ENCODE measurements around the gene OR4D5. TPM values are rescaled to one million over a fixed set of nuclear protein-coding genes. Genes with fewer than 3 reads are reported as not detected.

OR4D5 gene
- total RNA-seq, 1 experiment from 2014 or later: not detected

- no peaks in the 10 kb centered on the region for H3K9me2 ChIP-seq (replicated peaks; ENCODE audit: low read length)
- no peak overlapping the region for H3K4me2 ChIP-seq (ENCODE audit: low read length)
- H3K9ac ChIP-seq (ENCODE audit: low read length): no peak overlapping the region
- H3K4me3 ChIP-seq (ENCODE audit: low read length): no peak overlapping the region
- CTCF ChIA-PET: no interaction called here
- DNase-seq (no peak), ATAC-seq (no peak)
- TF ChIP-seq EZH2phosphoT487 (IDR thresholded peaks at IDR 0.05; ENCODE audit: borderline replicate concordance, low read length) (no peak), EZH2 (IDR thresholded peaks at IDR 0.05; ENCODE audit: low read length, unreplicated experiment) (no peak)
- TF ChIP-seq, protein P1, sequence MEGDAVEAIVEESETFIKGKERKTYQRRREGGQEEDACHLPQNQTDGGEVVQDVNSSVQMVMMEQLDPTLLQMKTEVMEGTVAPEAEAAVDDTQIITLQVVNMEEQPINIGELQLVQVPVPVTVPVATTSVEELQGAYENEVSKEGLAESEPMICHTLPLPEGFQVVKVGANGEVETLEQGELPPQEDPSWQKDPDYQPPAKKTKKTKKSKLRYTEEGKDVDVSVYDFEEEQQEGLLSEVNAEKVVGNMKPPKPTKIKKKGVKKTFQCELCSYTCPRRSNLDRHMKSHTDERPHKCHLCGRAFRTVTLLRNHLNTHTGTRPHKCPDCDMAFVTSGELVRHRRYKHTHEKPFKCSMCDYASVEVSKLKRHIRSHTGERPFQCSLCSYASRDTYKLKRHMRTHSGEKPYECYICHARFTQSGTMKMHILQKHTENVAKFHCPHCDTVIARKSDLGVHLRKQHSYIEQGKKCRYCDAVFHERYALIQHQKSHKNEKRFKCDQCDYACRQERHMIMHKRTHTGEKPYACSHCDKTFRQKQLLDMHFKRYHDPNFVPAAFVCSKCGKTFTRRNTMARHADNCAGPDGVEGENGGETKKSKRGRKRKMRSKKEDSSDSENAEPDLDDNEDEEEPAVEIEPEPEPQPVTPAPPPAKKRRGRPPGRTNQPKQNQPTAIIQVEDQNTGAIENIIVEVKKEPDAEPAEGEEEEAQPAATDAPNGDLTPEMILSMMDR (conservative IDR thresholded peaks at IDR 0.05; ENCODE audit: low read depth, low read length): no peak
- H3K4me1 ChIP-seq (ENCODE audit: insufficient read depth, low read length): no peaks in the 10 kb centered on the region
- no peaks in the 10 kb centered on the region for H3F3A ChIP-seq (ENCODE audit: low read length, unreplicated experiment)
- no peaks in the 10 kb centered on the region for H3K9me3 ChIP-seq (ENCODE audit: low read length)
- peaks cover 5% of the 10 kb centered on the region for H3K27me3 ChIP-seq (ENCODE audit: low read length)
- intact Hi-C loops (cut with micrococcal nuclease): no loop called here
- BruUV-seq (replicated peaks): no TSS peak
- H4K20me1 ChIP-seq (ENCODE audit: low read length): no peaks in the 10 kb centered on the region
- H3K27ac ChIP-seq (ENCODE audit: low read length): no peak overlapping the region
- H2AFZ ChIP-seq (ENCODE audit: low read length): no peak overlapping the region
- H3K79me2 ChIP-seq (ENCODE audit: low read length): no peaks in the 10 kb centered on the region
- POLR2A ChIA-PET (ENCODE audit: unreplicated experiment): no interaction called here
- H3K36me3 ChIP-seq (ENCODE audit: low read depth, low read length): no peaks in the 10 kb centered on the region
These were observed 17.3 kb downstream of the OR4D5 start for GRCh38 chr11:123956752-123957151.

GRCh38 chr11:123973816-123974215, 34.4 kb downstream of the OR4D5 start:
- BruUV-seq (replicated peaks): no TSS peak
- peaks cover 6% of the 10 kb centered on the region for H3F3A ChIP-seq (ENCODE audit: low read length, unreplicated experiment)
- no peak overlapping the region for H3K27ac ChIP-seq (ENCODE audit: low read length)
- ATAC-seq (peak; percentile 93), DNase-seq (peak; percentile 86)
- H3K27me3 ChIP-seq (ENCODE audit: low read length): 0 out of 2 replicates have a peak, but pooled peaks cover 3% of the 10 kb centered on the region
- no peaks in the 10 kb centered on the region for H4K20me1 ChIP-seq (ENCODE audit: low read length)
- ChIA-PET POLR2A (ENCODE audit: unreplicated experiment) (no interaction called here), CTCF (no interaction called here)
- H3K4me1 ChIP-seq (ENCODE audit: insufficient read depth, low read length): peaks cover 15% of the 10 kb centered on the region
- H3K36me3 ChIP-seq (ENCODE audit: low read depth, low read length): no peaks in the 10 kb centered on the region
- H3K4me3 ChIP-seq (ENCODE audit: low read length): no peak overlapping the region
- H2AFZ ChIP-seq (ENCODE audit: low read length): no peak overlapping the region
- H3K9me3 ChIP-seq (ENCODE audit: low read length): no peaks in the 10 kb centered on the region
- H3K4me2 ChIP-seq (ENCODE audit: low read length): no peak overlapping the region
- H3K9ac ChIP-seq (ENCODE audit: low read length): no peak overlapping the region
- no peaks in the 10 kb centered on the region for H3K9me2 ChIP-seq (replicated peaks; ENCODE audit: low read length)
- H3K79me2 ChIP-seq (ENCODE audit: low read length): no peaks in the 10 kb centered on the region
- TF ChIP-seq EZH2phosphoT487 (IDR thresholded peaks at IDR 0.05; ENCODE audit: borderline replicate concordance, low read length): no peak
- TF ChIP-seq, protein P1 (conservative IDR thresholded peaks at IDR 0.05; ENCODE audit: low read depth, low read length): no peak
- no peak for TF ChIP-seq EZH2 (IDR thresholded peaks at IDR 0.05; ENCODE audit: low read length, unreplicated experiment)
- intact Hi-C loops (cut with micrococcal nuclease): no loop called here

DNA sequence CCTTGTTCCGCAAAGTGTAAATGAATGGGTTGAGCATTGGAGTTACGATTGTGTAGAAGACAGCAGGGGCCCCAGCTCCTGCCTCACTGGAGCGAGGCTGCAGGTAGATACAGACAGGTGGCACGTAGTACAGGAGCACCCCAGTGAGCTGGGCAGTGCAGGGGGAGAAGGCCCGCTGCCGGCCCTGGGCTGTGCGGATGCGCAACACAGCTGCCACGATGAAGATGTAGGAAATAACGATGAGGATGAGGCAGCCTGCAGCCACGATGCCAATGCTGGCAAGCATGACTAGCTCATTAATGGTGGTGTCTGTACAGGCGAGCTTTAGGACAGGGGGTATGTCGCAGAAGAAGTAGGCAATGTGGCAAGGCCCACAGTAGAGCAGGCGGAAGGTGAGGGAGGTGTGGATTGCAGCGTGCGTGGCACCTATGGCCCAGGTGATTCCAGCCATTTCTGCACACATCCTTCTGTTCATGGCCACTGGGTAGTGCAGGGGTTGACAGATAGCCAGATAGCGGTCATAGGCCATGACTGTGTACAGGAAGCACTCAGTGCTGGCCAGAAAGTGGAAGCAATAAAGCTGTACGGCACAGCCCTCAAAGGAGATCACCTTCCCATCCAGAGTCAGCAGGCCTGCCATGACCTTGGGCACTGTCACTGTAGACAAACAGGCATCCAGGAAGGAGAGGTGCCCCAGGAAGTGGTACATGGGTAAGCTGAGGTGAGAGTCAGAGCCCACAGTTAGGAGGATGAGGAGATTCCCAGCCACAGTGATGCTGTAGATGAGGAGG, 37.5 kb downstream of the OR4D5 start:
- Histone ChIP-seq H3K4me3 (ENCODE audit: low read length) (no peak overlapping the region), H3K36me3 (ENCODE audit: low read depth, low read length) (no peaks in the 10 kb centered on the region), H3K4me1 (ENCODE audit: insufficient read depth, low read length) (peaks cover 15% of the 10 kb centered on the region), H3F3A (ENCODE audit: low read length, unreplicated experiment) (peaks cover 6% of the 10 kb centered on the region), H2AFZ (ENCODE audit: low read length) (no peak overlapping the region), H4K20me1 (ENCODE audit: low read length) (no peaks in the 10 kb centered on the region), H3K9me2 (replicated peaks; ENCODE audit: low read length) (no peaks in the 10 kb centered on the region), H3K27me3 (ENCODE audit: low read length) (no peaks in the 10 kb centered on the region; the same call in 1 of the 2 replicates), H3K79me2 (ENCODE audit: low read length) (no peaks in the 10 kb centered on the region), H3K4me2 (ENCODE audit: low read length) (no peak overlapping the region), H3K27ac (ENCODE audit: low read length) (no peak overlapping the region), H3K9ac (ENCODE audit: low read length) (no peak overlapping the region), H3K9me3 (ENCODE audit: low read length) (no peaks in the 10 kb centered on the region)
- BruUV-seq (replicated peaks): no TSS peak
- DNase-seq (no peak), ATAC-seq (no peak)
- intact Hi-C loops (cut with micrococcal nuclease): no loop called here
- ChIA-PET POLR2A (ENCODE audit: unreplicated experiment) (no interaction called here), CTCF (no interaction called here)
- TF ChIP-seq, protein P1 (conservative IDR thresholded peaks at IDR 0.05; ENCODE audit: low read depth, low read length): no peak
- TF ChIP-seq EZH2 (IDR thresholded peaks at IDR 0.05; ENCODE audit: low read length, unreplicated experiment) (no peak), EZH2phosphoT487 (IDR thresholded peaks at IDR 0.05; ENCODE audit: borderline replicate concordance, low read length) (no peak)

All from PC-3 (cell line).